ENCODE results near the gene SELENOO.

Gene SELENOO

GRCh38 chr22:50257041-50257440, 56.2 kb downstream of the SELENOO start:
- no peak for DNase-seq

- no peak for DNase-seq
These were observed 56.9 kb downstream of the SELENOO start for GRCh38 chr22:50257451-50258360.

DNA sequence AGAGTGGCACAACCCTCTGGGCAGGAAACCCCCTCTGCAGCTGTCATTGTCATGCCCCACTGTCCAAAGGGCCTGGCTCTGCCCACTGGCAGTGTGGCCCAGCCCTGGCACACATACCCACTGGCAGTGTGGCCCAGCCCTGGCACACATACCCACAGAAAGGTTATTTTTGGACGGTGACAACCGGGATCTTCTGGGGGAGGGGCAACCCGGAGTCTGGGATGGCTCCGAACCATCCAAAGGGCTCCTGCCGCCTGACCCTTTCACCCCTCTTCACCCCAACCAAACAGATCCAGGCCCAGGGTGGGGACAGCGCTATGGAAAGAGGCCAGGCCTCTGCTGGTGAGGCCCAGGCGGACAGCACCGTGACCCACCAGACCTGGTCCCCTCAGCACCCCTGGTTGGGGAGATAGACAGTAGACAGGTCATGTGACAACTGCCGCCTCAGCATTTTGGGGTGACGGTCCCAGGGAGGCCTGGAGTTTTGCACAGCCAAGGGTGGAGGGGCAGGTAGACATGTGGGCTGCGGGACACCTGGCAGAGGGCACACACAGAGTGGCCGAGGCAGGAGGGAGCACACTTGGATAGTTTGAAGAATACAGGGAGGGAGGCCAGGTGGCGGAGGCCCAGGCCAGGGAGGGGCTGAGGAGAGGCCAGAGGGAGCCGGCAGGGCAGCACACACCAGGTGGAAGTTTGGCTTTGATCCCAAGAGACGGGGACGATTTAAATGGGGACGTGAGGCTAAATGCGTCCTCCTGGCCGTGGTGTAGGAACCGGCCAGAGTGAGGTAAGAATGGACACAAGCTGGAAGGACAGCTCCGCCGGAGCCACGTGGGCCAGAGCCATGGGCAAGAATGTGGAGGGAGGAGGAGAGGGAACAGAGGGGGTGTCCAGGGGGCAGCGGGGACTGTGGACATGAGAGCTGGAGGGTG, 57.8 kb downstream of the SELENOO start:
- DNase-seq = no peak

GRCh38 chr22:50259302-50259701, 58.5 kb downstream of the SELENOO start:
- DNase-seq = no peak

DNA sequence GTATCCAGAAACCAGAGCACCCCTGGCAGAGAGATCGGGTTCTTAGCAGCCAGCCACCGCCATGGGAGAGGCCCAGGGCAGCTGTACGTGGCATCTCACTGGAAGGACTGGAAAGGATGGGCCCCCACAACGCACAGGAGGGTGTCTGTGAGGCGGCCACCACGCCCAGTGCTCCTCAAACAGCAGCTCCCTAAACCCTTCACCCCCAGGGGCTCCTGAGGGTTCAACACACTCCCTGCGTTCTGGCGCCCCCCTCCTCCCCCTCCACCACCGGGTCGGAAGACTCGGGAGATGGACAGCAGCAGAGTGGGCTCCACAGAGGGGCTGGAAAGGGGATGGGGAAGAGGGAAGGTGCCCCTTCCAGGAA, 59.6 kb downstream of the SELENOO start:
- no peak for DNase-seq

DNA sequence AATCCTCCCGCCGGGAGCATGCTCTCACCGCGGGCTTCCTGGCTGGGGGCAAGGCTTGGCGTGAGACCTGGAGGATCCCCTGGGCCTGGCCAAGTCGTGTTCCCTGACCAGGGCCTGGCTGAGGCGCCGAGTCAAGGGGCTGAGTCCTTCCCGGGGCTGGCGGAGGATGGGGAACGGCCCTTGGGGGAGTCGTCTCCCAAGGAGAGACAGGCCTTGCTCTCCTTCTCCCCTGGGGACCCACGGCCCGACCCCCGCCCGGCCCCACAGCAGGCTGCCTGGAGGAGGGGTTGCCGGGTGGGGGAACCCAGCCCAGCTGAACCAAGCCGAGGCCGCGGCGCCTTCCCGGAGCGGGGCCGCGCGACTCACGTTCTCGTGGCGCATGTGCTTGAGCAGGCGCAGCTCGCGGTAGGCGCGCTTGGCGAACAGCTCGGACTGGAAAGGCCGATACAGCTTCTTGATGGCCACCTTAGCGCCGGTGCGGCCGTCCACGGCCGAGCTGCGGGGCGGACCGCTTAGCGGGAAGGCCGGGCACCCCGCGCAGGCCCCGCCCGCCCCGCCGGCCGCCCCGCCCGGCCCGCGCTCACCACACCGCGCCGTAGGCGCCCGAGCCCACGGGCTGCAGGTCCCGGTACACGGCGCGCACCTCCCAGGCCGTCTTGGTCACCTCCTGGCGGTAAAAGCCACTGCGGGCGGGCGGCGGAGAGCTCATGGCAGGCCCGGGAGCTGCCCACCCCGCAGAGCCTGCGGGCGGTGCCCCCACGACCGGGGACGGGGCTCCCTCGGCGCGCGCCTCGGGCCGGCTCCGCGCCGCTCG, 60.2 kb downstream of the SELENOO start:
- DNase-seq = no peak

DNA sequence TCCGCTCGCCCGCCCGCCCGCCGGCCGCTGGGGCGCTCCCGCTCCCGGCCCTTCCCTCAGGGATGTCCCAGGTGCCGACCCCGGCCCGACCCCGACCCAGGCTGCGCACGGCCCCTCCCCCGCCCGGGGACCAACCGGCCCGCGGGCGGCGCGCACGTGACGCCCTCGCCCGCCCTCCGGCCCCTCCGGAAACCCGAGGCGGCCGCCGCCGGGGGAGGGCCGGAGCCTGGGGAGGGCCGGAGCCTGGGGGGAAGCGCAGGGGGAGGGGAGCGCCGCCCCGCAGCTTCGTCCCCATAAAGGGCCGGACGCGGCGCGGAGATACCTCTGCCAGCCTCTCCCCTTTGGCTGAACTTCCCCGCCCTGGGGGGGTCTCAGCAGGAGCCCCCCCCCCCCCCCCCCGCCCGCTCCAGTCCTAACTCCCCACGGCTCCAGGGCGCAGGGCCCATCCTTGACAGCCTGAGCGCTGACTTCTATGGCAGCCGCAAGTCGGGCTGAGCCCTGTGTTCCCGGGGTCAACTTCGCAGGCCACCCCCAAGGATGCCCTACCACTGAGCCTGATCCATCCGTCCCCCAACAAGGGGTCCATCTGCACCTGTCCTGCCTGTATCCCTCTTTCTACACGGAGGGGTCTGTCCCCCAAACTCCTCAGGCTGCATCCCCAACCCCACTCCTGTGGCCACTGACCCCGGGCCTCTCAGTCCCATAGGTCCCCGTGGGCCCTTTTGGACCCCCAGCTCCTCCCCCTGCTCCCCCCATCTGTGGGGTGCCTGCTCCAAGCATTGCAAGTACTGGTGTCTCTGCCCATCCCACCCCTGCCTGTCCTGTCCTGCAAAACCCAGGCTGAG, 61.0 kb downstream of the SELENOO start, which contains the start of gene MAPK12:
MAPK12 (minus strand) TSS at position 69 of the 845 bp plus-strand sequence. CDS start 174 bp downstream, outside the sequence.
- DNase-seq = no peak

DNA sequence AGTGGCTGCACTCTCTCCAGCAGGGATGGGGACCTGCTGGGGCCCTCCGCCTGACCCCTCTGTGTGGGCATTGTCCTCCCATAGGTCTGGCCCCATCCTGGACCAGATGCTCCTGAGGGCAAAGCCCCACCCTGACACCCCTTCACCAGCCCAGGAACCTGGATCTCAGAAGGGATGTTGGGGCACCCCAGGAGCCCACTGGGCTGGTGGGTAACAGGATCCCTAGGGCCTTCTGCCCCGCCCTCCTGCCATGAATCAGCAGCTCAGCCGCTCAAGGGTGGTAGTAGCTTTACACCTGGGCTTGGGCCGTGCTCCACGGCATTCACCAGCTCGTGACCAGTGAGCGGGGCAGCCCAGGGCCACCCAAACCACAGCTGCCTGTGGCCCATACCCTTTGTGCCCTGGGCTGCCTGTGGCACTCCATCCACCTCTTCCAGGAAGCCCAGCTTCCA, 61.7 kb downstream of the SELENOO start:
- no peak for DNase-seq

GRCh38 chr22:50262973-50263617, 62.3 kb downstream of the SELENOO start:
- no peak for DNase-seq

- DNase-seq = no peak
These were observed 63.4 kb downstream of the SELENOO start for GRCh38 chr22:50264104-50264745.

DNA sequence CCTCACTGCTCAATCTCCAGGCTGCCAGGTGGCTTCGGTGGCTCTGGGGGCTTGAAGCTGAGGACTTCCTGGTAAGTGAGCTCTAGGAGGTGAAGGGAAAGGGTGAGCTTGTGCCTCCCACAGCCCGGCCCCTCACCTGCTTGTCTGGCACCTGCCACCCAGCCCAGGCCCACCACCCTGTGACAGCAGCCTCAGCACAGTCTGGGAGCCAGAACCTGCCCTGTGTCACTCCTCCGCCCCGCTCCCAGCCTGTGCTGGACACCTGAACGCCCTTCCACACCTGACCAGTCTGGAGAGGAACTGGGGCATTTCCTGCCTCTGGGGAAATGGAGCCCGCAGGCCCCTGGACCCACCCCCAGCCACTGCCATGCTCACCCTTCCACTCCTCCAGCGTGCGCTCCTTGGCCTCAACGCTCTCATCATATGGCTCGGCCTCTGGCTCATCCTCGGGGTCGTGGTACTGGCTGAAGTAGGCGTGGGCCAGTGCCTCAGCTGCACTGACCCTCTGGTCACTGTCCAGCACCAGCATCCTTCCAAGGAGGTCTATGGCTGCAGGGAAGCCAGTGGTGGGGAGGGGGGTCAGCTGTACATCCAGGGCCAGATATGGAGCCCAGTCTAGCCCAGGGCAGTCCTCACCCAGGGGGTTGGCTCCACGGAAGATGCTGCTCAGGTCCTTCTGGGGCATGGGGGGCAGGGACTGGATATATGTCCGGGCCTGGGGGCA, 64.3 kb downstream of the SELENOO start:
- DNase-seq = no peak

DNA sequence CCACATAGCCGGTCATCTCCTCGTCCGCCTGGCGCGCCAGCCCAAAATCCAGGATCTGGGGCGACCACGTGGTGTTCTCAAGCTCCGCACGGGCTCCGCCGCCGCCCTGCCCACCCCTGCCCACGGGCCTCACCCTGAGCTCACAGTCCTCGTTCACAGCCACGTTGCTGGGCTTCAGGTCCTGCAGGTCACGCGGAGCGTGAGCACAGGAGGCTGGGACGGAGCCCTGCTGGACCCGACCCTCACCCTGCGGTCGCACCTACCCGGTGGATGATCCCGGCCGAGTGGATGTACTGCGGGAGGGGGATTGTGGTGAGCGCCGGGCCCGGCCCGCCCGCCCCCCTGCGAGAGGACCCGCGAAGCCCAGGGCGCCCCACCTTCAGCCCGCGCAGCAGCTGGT, 66.2 kb downstream of the SELENOO start:
- no peak for DNase-seq
